NCI-H1930 (cell line): ENCODE measurements around the gene EIF2S2.

Source experiments
- DNase-seq, 2 experiments: peaks; one replicate each; lab custom pipeline; 2025; lab: John Stamatoyannopoulos, UW

Gene EIF2S2

GRCh38 chr20:34064286-34064685, 47.8 kb downstream of the EIF2S2 start:
- no peak for DNase-seq

GRCh38 chr20:34062570-34063482, 49.2 kb downstream of the EIF2S2 start:
- DNase-seq, result no peak

- no peak for DNase-seq
These were observed 50.3 kb downstream of the EIF2S2 start for GRCh38 chr20:34061695-34062094.

GRCh38 chr20:34060970-34061369, 51.1 kb downstream of the EIF2S2 start:
- no peak for DNase-seq

GRCh38 chr20:34058831-34059230, 53.2 kb downstream of the EIF2S2 start:
- no peak for DNase-seq

GRCh38 chr20:34055290-34055689, 56.8 kb downstream of the EIF2S2 start:
- no peak for DNase-seq

GRCh38 chr20:34052414-34052813, 59.6 kb downstream of the EIF2S2 start:
- DNase-seq, result no peak

- DNase-seq, result no peak
These were observed 61.9 kb downstream of the EIF2S2 start for GRCh38 chr20:34049897-34050695.

- DNase-seq, result no peak
These were observed 62.7 kb downstream of the EIF2S2 start for GRCh38 chr20:34049389-34049788.

GRCh38 chr20:34047917-34048316, 64.1 kb downstream of the EIF2S2 start:
- DNase-seq, result peak; percentile 66 to 77

- DNase-seq, result no peak
These were observed 64.9 kb downstream of the EIF2S2 start for GRCh38 chr20:34047010-34047687.

- DNase-seq, result no peak
These were observed 65.9 kb downstream of the EIF2S2 start for GRCh38 chr20:34045930-34046725.

GRCh38 chr20:34045294-34045693, 66.7 kb downstream of the EIF2S2 start:
- peak in 1 of 2 experiments; percentile 15 for DNase-seq

- DNase-seq, result no peak
These were observed 69.0 kb downstream of the EIF2S2 start for GRCh38 chr20:34043025-34043424.

GRCh38 chr20:34042262-34042661, 69.8 kb downstream of the EIF2S2 start:
- no peak for DNase-seq

GRCh38 chr20:34041226-34041625, 70.8 kb downstream of the EIF2S2 start:
- no peak for DNase-seq

GRCh38 chr20:34040300-34040995, 71.6 kb downstream of the EIF2S2 start:
- no peak for DNase-seq
